OCI-LY7 (cell line): Measurements from ENCODE around the gene GAB1. TPM values are rescaled to one million over a fixed set of nuclear protein-coding genes. Genes with fewer than 3 reads are reported as not detected.

Source experiments
- BruUV-seq: library from RNA; stranded (reverse); fragments of 400-500 nt; replicated peaks from 2 replicates; lab custom pipeline; 2021; lab: Mats Ljungman, UMichigan
- CTCF ChIA-PET: fragments of 300-600 bp; sonication (Branson Sonifier 250); formaldehyde crosslinking; loops from one replicate; lab custom pipeline; 2022; ENCODE audit warnings: antibody characterized with exemption; ENCODE audit not compliant: unreplicated experiment; lab: Charles Lee
- POLR2A ChIA-PET: fragments of 300-600 bp; sonication (Branson Sonifier 250); formaldehyde crosslinking; loops from one replicate; lab custom pipeline; 2022; ENCODE audit warnings: antibody characterized with exemption; lab: Charles Lee
- DNase-seq: peaks from one replicate; pipeline ENCODE4 v3.0.0-alpha.2; 2015; ENCODE audit warnings: low spot score
- H2AFZ ChIP-seq: fragments of 200-600 bp; sonication (generic), shearing (Covaris generic); 2 replicates; pipeline ENCODE4 v1.6.1; 2014; ENCODE audit warnings: mild to moderate bottlenecking, antibody characterized with exemption, low read length, moderate library complexity
- H3K27ac ChIP-seq: fragments of 200-600 bp; sonication (generic); 2 replicates; pipeline ENCODE4 v1.5.1; 2014; ENCODE audit warnings: mixed run types, low read depth, mild to moderate bottlenecking, moderate library complexity, low read length, inconsistent platforms; ENCODE audit not compliant: poor library complexity, severe bottlenecking
- H3K36me3 ChIP-seq: fragments of 200-600 bp; sonication (generic); 2 replicates; pipeline ENCODE4 v1.6.1; 2014; ENCODE audit warnings: mild to moderate bottlenecking, antibody characterized with exemption, low read length, moderate library complexity, mixed read lengths; ENCODE audit not compliant: insufficient read depth
- H3K4me1 ChIP-seq: fragments of 200-600 bp; sonication (generic); 2 replicates; pipeline ENCODE4 v1.5.1; 2014; ENCODE audit warnings: mild to moderate bottlenecking, low read length; ENCODE audit not compliant: insufficient read depth, poor library complexity, severe bottlenecking
- H3K4me2 ChIP-seq: fragments of 200-600 bp; sonication (generic); 2 replicates; pipeline ENCODE4 v1.6.1; 2014; ENCODE audit warnings: mild to moderate bottlenecking, low read length
- H3K4me3 ChIP-seq: fragments of 200-600 bp; sonication (generic); 2 replicates; pipeline ENCODE4 v1.5.1; 2014; ENCODE audit warnings: mild to moderate bottlenecking, low read depth, low read length; ENCODE audit not compliant: poor library complexity, severe bottlenecking
- H3K79me2 ChIP-seq: fragments of 200-600 bp; sonication (generic); 2 replicates; pipeline ENCODE4 v1.6.1; 2016; ENCODE audit warnings: low read depth, mild to moderate bottlenecking, low read length, moderate library complexity, mixed read lengths; ENCODE audit not compliant: insufficient read depth
- H3K9me2 ChIP-seq: fragments of 200-600 bp; sonication (generic); 2 replicates; pipeline ENCODE4 v1.6.1; 2016; ENCODE audit warnings: mild to moderate bottlenecking, low read length, mixed read lengths; ENCODE audit not compliant: insufficient read depth
- H3K9me3 ChIP-seq: fragments of 200-600 bp; sonication (generic); 2 replicates; pipeline ENCODE4 v1.6.1; 2014; ENCODE audit warnings: mild to moderate bottlenecking, mixed run types, low read length, mixed read lengths
- H4K20me1 ChIP-seq: fragments of 200-600 bp; sonication (generic); 2 replicates; pipeline ENCODE4 v1.6.1; 2014; ENCODE audit warnings: mild to moderate bottlenecking, antibody characterized with exemption, low read length, moderate library complexity, mixed read lengths; ENCODE audit not compliant: insufficient read depth
- CTCF ChIP-seq: fragments of 200-600 bp; sonication (generic); conservative IDR thresholded peaks from 2 replicates; pipeline ENCODE4 v1.5.1; 2014; ENCODE audit warnings: mild to moderate bottlenecking, antibody characterized with exemption, low read length, moderate library complexity, mixed read lengths
- EZH2phosphoT487 ChIP-seq: fragments of 200-600 bp; sonication (generic); IDR thresholded peaks from 2 replicates; pipeline ENCODE4 v1.6.1; 2018; ENCODE audit warnings: low read depth, borderline replicate concordance, mild to moderate bottlenecking, mixed run types, antibody characterized with exemption, low read length, moderate library complexity, mixed read lengths
- intact Hi-C: fragments of 100-400 bp; cut with micrococcal nuclease; formaldehyde crosslinking; loops from one replicate; pipeline ENCODE4 v1.10.0; 2022; ENCODE audit not compliant: unreplicated experiment
- total RNA-seq, 2 experiments: library from RNA; depleted of rRNA in 1 of 2; stranded (reverse); fragments of >200 nt in 1 of 2; shearing (Covaris generic) in 1 of 2; gene quantifications; 2 replicates each; pipeline ENCODE4 v1.2.3, GENCODE V29; 2014 to 2022

The GAB1 gene
- total RNA-seq, 2 experiments from 2014 or later = 42.6 to 99.3 TPM

DNA sequence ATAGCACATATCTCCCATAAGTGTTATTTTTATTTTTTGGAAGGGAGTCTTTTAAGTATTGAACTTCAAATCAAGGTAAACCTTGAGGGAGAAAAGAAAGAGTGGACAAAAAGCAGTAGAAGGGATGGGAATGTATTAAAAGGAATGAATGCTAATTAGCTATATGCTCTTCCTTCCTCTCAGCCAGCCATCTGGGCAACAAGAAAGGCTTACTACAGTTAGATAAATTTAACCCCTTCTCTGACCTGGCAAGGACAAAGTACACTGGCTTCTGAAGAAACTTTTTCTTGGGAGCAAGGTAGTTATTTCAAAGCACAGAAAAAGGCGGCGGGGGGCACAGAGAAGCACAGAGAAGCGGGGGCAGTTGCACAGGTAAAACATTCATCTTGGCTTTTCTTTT lies 54.6 kb downstream of the GAB1 start:
- CTCF ChIA-PET = interaction anchor here (0.6 to 2.0 kb wide), 2 partner anchors 12 to 51 kb away, joined by 3 to 7 read pairs; no protein-coding TSS in a partner anchor
- no TSS peak for BruUV-seq
- TF ChIP-seq EZH2phosphoT487 = no peak
- no peak for TF ChIP-seq CTCF

DNA sequence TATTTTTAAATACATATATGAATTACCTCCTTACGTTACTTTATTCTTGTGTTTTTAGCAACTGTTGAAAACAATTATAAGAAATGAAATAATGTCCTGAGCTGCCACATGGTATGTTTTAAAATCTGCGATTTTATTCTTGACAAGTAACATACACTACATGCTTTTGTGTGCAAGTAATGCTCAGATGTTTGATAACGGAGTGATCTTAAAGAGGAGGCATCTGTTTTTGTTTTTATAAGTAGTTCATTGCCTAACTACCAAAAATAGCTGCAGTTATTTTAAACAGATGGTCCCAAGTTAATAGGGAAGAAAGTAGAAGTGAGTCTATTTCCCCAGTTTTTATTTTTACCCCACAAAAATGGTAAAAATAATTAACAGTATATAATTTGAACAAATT lies 55.2 kb downstream of the GAB1 start:
- H3K9me3 ChIP-seq = no peaks in the 10 kb centered on the region
- BruUV-seq = no TSS peak
- POLR2A ChIA-PET = interaction anchor here (1.0 to 11.5 kb wide), 15 partner anchors 11 to 200 kb away, joined by 3 to 364 read pairs (median 9); partner anchors contain the start of gene GAB1

More for the DNA sequence above, 54.6 kb downstream of the GAB1 start:
- Histone ChIP-seq H3K27ac (peak overlapping the region; percentile 96), H3K36me3 (peaks cover 19% of the 10 kb centered on the region), H3K79me2 (peaks cover 98% of the 10 kb centered on the region), H3K9me3 (no peaks in the 10 kb centered on the region), H3K4me2 (peak overlapping the region; percentile 82), H3K9me2 (no peaks in the 10 kb centered on the region), H3K4me1 (peaks cover 79% of the 10 kb centered on the region), H2AFZ (peak overlapping the region; percentile 31; the same call in 1 of the 2 replicates), H3K4me3 (peak overlapping the region; percentile 77), H4K20me1 (no peaks in the 10 kb centered on the region)
- intact Hi-C loops = loop anchor here (1.0 to 5.0 kb wide), 4 partner anchors 10 to 54 kb away; partner anchors contain the start of gene GAB1
- DNase-seq = peak; percentile 81
- POLR2A ChIA-PET = interaction anchor here (0.6 to 11.5 kb wide), 17 partner anchors 11 to 199 kb away, joined by 3 to 364 read pairs (median 8); partner anchors contain the start of gene GAB1

More for the DNA sequence above, 55.2 kb downstream of the GAB1 start:
- DNase-seq = no peak
- Histone ChIP-seq H3K9me2 (no peaks in the 10 kb centered on the region), H3K27ac (peak overlapping the region; percentile 96), H3K4me2 (peak overlapping the region; percentile 82), H3K79me2 (peaks cover 98% of the 10 kb centered on the region), H3K4me3 (peak overlapping the region; percentile 77), H2AFZ (peak overlapping the region; percentile 31; the same call in 1 of the 2 replicates), H3K4me1 (peaks cover 79% of the 10 kb centered on the region), H4K20me1 (no peaks in the 10 kb centered on the region), H3K36me3 (peaks cover 25% of the 10 kb centered on the region)
- no peak for TF ChIP-seq EZH2phosphoT487
- TF ChIP-seq CTCF = no peak
- intact Hi-C loops = loop anchor here (1.0 to 5.0 kb wide), 4 partner anchors 11 to 55 kb away; partner anchors contain the start of gene GAB1
- CTCF ChIA-PET = interaction anchor here (2.0 kb wide), 1 partner anchor 11 kb away, joined by 7 read pairs; no protein-coding TSS in a partner anchor
